Testis (tissue), 3 donors: ENCODE data around the gene ZSCAN30. TPM values are rescaled to one million over a fixed set of nuclear protein-coding genes. Genes with fewer than 3 reads are reported as not detected.
"Not testable (repeated sequence)": the region's sequence is repeated elsewhere in the genome, so short reads cannot be mapped to it uniquely, and the experiment has no call there.

Source experiments
- DNase-seq: peaks from one replicate; pipeline ENCODE4 v3.0.0-alpha.2; 2019
- H3K27ac ChIP-seq, 2 donors: fragments of 200-600 bp; sonication (generic); one replicate each; pipeline ENCODE4 v1.5.1; 2019
- H3K27me3 ChIP-seq: fragments of 200-600 bp; sonication (generic); one replicate; pipeline ENCODE4 v1.5.1; 2019
- H3K36me3 ChIP-seq: fragments of 200-600 bp; sonication (generic); one replicate; pipeline ENCODE4 v1.5.1; 2017; ENCODE audit warnings: low read depth; ENCODE audit errors: missing control alignments
- H3K4me1 ChIP-seq: fragments of 200-600 bp; sonication (generic); one replicate; pipeline ENCODE4 v1.5.1; 2019
- H3K4me3 ChIP-seq, 2 donors: fragments of 200-600 bp; sonication (generic); one replicate each; pipeline ENCODE4 v1.5.1; 2017 to 2019
- H3K9me3 ChIP-seq: fragments of 200-600 bp; sonication (generic); one replicate; pipeline ENCODE4 v1.5.1; 2017
- CTCF ChIP-seq, 3 experiments: fragments of 450-650 bp in 2 of 3; fragments of 200-600 bp in 1 of 3; sonication (generic) in 1 of 3; IDR thresholded peaks; one replicate each; pipeline ENCODE4 v1.5.1; 2016 to 2019; ENCODE audit warnings: antibody characterized with exemption in 3 of 3, mild to moderate bottlenecking in 2 of 3, moderate library complexity in 1 of 3
- POLR2A ChIP-seq: fragments of 450-650 bp; IDR thresholded peaks from one replicate; pipeline ENCODE4 v1.6.1; 2017; ENCODE audit warnings: antibody characterized with exemption, mild to moderate bottlenecking, moderate library complexity
- WGBS, 2 donors: methylation state at CpG; one replicate each; pipeline ENCODE4 v1.1.5; 2018; 5-methylcytosine and 5-hydroxymethylcytosine counted together
- intact Hi-C: fragments of 100-400 bp; cut with DNase I; formaldehyde crosslinking; loops from one replicate; pipeline ENCODE4 v1.15.1; 2023; ENCODE audit warnings: low total_unique reads
- polyA plus RNA-seq: library from polyadenylated mRNA; stranded (reverse); fragments of 350-450 nt; fragmentation: Illumina TruSeq; extraction: RNeasy Lipid Tissue Mini Kit (QIAGEN cat#74804); gene quantifications from one replicate; pipeline ENCODE4 v1.2.3, GENCODE V29; 2014; ENCODE audit warnings: low read depth, low replicate concordance; ENCODE audit not compliant: insufficient read depth
- total RNA-seq, 2 donors: library from RNA; depleted of rRNA; stranded (reverse); fragments of >200 nt; gene quantifications; one replicate each; pipeline ENCODE4 v1.2.3, GENCODE V29; 2016

The ZSCAN30 gene
- total and polyA plus RNA-seq, 3 donors from 2014 or later: 15.9 to 31.5 (median 24.5) TPM

GRCh38 chr18:35236571-35237363, 53.3 kb downstream of the ZSCAN30 start:
- peaks cover under 1% of the 10 kb centered on the region for H3K4me1 ChIP-seq
- intact Hi-C loops: no loop called here
- no peaks in the 10 kb centered on the region for H3K9me3 ChIP-seq
- no peaks in the 10 kb centered on the region for H3K27me3 ChIP-seq
- DNase-seq: no peak
- H3K27ac ChIP-seq: no peak overlapping the region
- TF ChIP-seq POLR2A: no peak
- no peak for TF ChIP-seq CTCF (IDR thresholded peaks at IDR 0.05)
- WGBS, 2 donors: 88 to 90% methylated on average over 1 of the region's 1 CpG
- no peaks in the 10 kb centered on the region for H3K36me3 ChIP-seq
- no peak overlapping the region for H3K4me3 ChIP-seq

- H3K4me1 ChIP-seq: no peaks in the 10 kb centered on the region
- DNase-seq: peak; percentile 90
- H3K36me3 ChIP-seq: no peaks in the 10 kb centered on the region
- TF ChIP-seq CTCF (IDR thresholded peaks at IDR 0.05): peak; percentile 67 to 93 (median 83)
- no peak for TF ChIP-seq POLR2A
- WGBS, 2 donors: 2 to 11% methylated on average over 6 of the region's 6 CpGs
- no peak overlapping the region for H3K4me3 ChIP-seq
- intact Hi-C loops: no loop called here
- no peaks in the 10 kb centered on the region for H3K27me3 ChIP-seq
- no peaks in the 10 kb centered on the region for H3K9me3 ChIP-seq
- no peak overlapping the region for H3K27ac ChIP-seq
These were observed 59.0 kb downstream of the ZSCAN30 start for GRCh38 chr18:35231052-35231451.

- TF ChIP-seq POLR2A (no peak), CTCF (IDR thresholded peaks at IDR 0.05) (no peak)
- Histone ChIP-seq H3K36me3 (no peaks in the 10 kb centered on the region), H3K27ac (no peak overlapping the region), H3K9me3 (no peaks in the 10 kb centered on the region), H3K27me3 (no peaks in the 10 kb centered on the region), H3K4me1 (no peaks in the 10 kb centered on the region), H3K4me3 (no peak overlapping the region)
- WGBS, 2 donors: 40 to 67% methylated on average over 1 of the region's 1 CpG
- no peak for DNase-seq
- intact Hi-C loops: no loop called here
These were observed 62.8 kb downstream of the ZSCAN30 start for GRCh38 chr18:35227254-35227653.

- 92 to 93% methylated on average over 3 of the region's 3 CpGs for WGBS, 2 donors
- no peak for DNase-seq
- Histone ChIP-seq H3K4me1 (no peaks in the 10 kb centered on the region), H3K9me3 (no peaks in the 10 kb centered on the region), H3K36me3 (no peaks in the 10 kb centered on the region), H3K27ac (no peak overlapping the region), H3K27me3 (no peaks in the 10 kb centered on the region), H3K4me3 (no peak overlapping the region)
- no peak for TF ChIP-seq CTCF (IDR thresholded peaks at IDR 0.05)
- no peak for TF ChIP-seq POLR2A
- intact Hi-C loops: no loop called here
These were observed 66.2 kb downstream of the ZSCAN30 start for GRCh38 chr18:35223797-35224196.

- no peak for DNase-seq
- intact Hi-C loops: no loop called here
These were observed 69.6 kb downstream of the ZSCAN30 start for GRCh38 chr18:35220424-35220823.

GRCh38 chr18:35219331-35219730, 70.7 kb downstream of the ZSCAN30 start:
- H3K27ac ChIP-seq, H3K36me3 ChIP-seq, H3K9me3 ChIP-seq, H3K4me1 ChIP-seq, H3K4me3 ChIP-seq, intact Hi-C loops, H3K27me3 ChIP-seq, DNase-seq: not testable (repeated sequence)
- WGBS, 2 donors: 88 to 96% methylated on average over 4 of the region's 4 CpGs

More at GRCh38 chr18:35220424-35220823, 69.6 kb downstream of the ZSCAN30 start:
- no peaks in the 10 kb centered on the region for H3K9me3 ChIP-seq
- H3K27me3 ChIP-seq: no peaks in the 10 kb centered on the region
- H3K4me1 ChIP-seq: no peaks in the 10 kb centered on the region
- no peak overlapping the region for H3K27ac ChIP-seq
- TF ChIP-seq CTCF (IDR thresholded peaks at IDR 0.05) (no peak), POLR2A (no peak)
- WGBS, 2 donors: 90 to 94% methylated on average over 6 of the region's 6 CpGs
- no peaks in the 10 kb centered on the region for H3K36me3 ChIP-seq
- no peak overlapping the region for H3K4me3 ChIP-seq

- 88 to 91% methylated on average over 10 of the region's 10 CpGs for WGBS, 2 donors
- H3K36me3 ChIP-seq, H3K9me3 ChIP-seq, intact Hi-C loops, H3K4me1 ChIP-seq, H3K27me3 ChIP-seq, DNase-seq, H3K4me3 ChIP-seq, H3K27ac ChIP-seq: not testable (repeated sequence)
These were observed 73.4 kb downstream of the ZSCAN30 start for GRCh38 chr18:35216611-35217010.
